ENCODE results near the gene SLC22A9. TPM values are rescaled to one million over a fixed set of nuclear protein-coding genes. Genes with fewer than 3 reads are reported as not detected.
"Not testable (repeated sequence)": the region's sequence is repeated elsewhere in the genome, so short reads cannot be mapped to it uniquely, and the experiment has no call there.

Gene SLC22A9
- total RNA-seq: not detected
- not detected for total RNA-seq (2013)

DNA sequence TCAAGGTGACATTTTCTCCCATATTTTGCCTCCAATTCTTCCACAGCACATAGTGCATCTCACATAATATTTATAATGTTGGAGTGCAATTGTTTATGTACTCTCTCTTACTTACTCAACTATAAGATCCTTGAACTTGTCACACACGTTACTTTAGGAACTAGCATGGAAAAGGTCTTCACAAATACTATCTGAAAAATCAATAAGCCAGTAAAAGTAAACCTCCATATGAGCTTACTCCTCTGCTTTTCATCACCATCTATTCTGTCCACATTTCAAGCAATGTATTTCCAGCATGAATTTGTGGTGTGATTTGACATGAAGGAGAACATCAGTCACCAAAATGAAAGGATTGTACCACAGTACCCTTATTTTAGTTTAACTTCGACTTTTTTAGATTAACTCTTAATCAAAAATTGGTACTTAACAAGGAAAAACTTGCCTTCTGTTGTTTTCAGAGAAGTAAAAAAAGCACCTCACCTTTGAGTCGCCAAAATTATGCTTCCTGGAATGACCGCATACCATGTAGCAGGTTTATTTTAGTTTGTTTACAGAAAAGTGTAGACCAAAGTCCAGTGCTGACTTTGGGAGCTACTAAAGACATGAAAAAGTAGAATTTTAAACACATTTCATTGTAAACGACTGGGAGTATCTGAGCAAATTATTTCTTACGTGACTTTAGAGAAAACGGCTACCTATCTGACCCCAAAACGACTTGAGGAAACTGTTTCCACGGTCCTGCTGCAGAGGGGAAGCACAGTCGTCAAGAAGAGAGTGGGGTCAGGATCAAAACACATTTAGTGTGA is at the start of gene SLC22A9:
Gene SLC22A9 (plus strand): TSS at position 621 of the 806 bp plus-strand sequence. CDS start 272 bp downstream, outside the sequence.
- DNase-seq: no peak
- Histone ChIP-seq H3K27me3 (ENCODE audit: control insufficient read depth, insufficient read depth, low read length) (no peaks in the 10 kb centered on the region), H3K4me1 (ENCODE audit: control insufficient read depth, insufficient read depth, low read length) (no peaks in the 10 kb centered on the region), H3K9me3 (ENCODE audit: control insufficient read depth, insufficient read depth, low read length) (no peaks in the 10 kb centered on the region), H3K4me3 (ENCODE audit: low read length) (no peak within 1 kb of the TSS), H3K27ac (ENCODE audit: low read length) (no peak within 1 kb of the TSS), H3K36me3 (ENCODE audit: control insufficient read depth, insufficient read depth, low read length) (no peaks in the 10 kb centered on the region)
- no peaks in the 10 kb centered on the region for H3K4me1 Mint-ChIP-seq
- intact Hi-C loops (cut with micrococcal nuclease): no loop called here
- WGBS (ENCODE audit: insufficient coverage): 76% methylated on average over 10 of the region's 10 CpGs
- no peak within 1 kb of the TSS for H3K4me3 Mint-ChIP-seq
- TF ChIP-seq CTCF (IDR thresholded peaks at IDR 0.05): no peak
- H3K9me3 Mint-ChIP-seq: peaks cover 0 to 2% of the 10 kb centered on the region in 2 donors
- peaks cover 10 to 47% of the 10 kb centered on the region in 2 donors for H3K27me3 Mint-ChIP-seq (ENCODE audit: low read depth in 2 of 2)
- H3K27ac Mint-ChIP-seq: no peak within 1 kb of the TSS
- no peak for ATAC-seq
- H3K36me3 Mint-ChIP-seq: no peaks in the 10 kb centered on the region

- Histone ChIP-seq H3K27me3 (ENCODE audit: control insufficient read depth, insufficient read depth, low read length) (no peaks in the 10 kb centered on the region), H3K36me3 (ENCODE audit: control insufficient read depth, insufficient read depth, low read length) (no peaks in the 10 kb centered on the region), H3K4me1 (ENCODE audit: control insufficient read depth, insufficient read depth, low read length) (no peaks in the 10 kb centered on the region), H3K27ac (ENCODE audit: low read length) (no peak overlapping the region), H3K4me3 (ENCODE audit: low read length) (no peak overlapping the region), H3K9me3 (ENCODE audit: control insufficient read depth, insufficient read depth, low read length) (no peaks in the 10 kb centered on the region)
- no peak for DNase-seq
- no peak for TF ChIP-seq CTCF (IDR thresholded peaks at IDR 0.05)
- no peak for ATAC-seq
- H3K27ac Mint-ChIP-seq: no peak overlapping the region
- H3K4me3 Mint-ChIP-seq: no peak overlapping the region
- peaks cover 6 to 13% of the 10 kb centered on the region in 2 donors for H3K9me3 Mint-ChIP-seq
- intact Hi-C loops (cut with micrococcal nuclease): no loop called here
- H3K4me1 Mint-ChIP-seq: no peaks in the 10 kb centered on the region
- peaks cover 0 to 9% of the 10 kb centered on the region in 2 donors for H3K27me3 Mint-ChIP-seq (ENCODE audit: low read depth in 2 of 2)
- no peaks in the 10 kb centered on the region for H3K36me3 Mint-ChIP-seq
Measured at GRCh38 chr11:63321723-63322122, 47.9 kb upstream of the SLC22A9 start.

DNA sequence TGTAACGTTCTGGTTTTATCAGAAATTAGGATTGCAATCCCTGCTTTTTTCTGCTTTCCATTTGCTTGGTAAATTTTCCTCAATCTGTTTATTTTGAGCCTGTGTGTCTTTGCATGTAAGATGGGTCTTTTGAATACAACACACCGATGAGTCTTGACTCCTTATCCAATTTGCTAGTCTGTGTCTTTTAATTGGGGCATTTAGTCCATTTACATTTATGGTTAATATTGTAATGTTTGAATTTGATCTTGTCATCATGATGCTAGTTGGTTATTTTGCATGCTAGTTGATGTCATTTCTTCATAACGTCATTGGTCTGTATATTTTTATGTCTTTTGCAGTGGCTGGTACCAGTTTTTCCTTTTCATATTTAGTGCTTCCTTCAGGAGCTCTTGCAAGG is 34.5 kb upstream of the SLC22A9 start:
- H3K27ac Mint-ChIP-seq; H3K27me3 ChIP-seq (ENCODE audit: control insufficient read depth, insufficient read depth, low read length); H3K4me3 Mint-ChIP-seq; H3K36me3 Mint-ChIP-seq; H3K4me3 ChIP-seq (ENCODE audit: low read length); ATAC-seq; H3K27ac ChIP-seq (ENCODE audit: low read length); H3K36me3 ChIP-seq (ENCODE audit: control insufficient read depth, insufficient read depth, low read length); H3K4me1 Mint-ChIP-seq; H3K9me3 ChIP-seq (ENCODE audit: control insufficient read depth, insufficient read depth, low read length); intact Hi-C loops (cut with micrococcal nuclease); H3K9me3 Mint-ChIP-seq; DNase-seq; H3K4me1 ChIP-seq (ENCODE audit: control insufficient read depth, insufficient read depth, low read length): not testable (repeated sequence)
- 92% methylated on average over 3 of the region's 3 CpGs for WGBS (ENCODE audit: insufficient coverage)
- peaks cover 15 to 42% of the 10 kb centered on the region in 2 donors for H3K27me3 Mint-ChIP-seq (ENCODE audit: low read depth in 2 of 2)

DNA sequence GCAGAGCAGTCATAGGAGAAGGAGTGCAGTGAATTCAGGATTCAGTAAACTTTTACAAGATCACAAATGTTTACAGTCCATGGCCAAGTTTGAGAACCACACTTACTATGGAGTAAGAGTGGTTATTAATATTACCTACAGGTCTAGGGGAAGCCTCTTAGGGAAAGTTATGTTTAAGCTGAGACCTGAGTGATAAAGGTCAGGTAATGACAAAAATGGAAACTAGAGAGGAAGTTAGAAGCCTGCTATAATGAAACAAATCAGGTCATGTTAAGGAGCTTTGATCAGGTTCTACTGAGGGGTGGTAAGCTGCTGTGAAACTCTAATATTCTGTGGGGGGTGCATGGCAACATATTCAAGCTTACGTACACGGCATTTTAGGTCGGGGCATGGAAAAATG is 32.5 kb upstream of the SLC22A9 start:
- Mint-ChIP-seq H3K27ac (no peak overlapping the region), H3K4me3 (no peak overlapping the region), H3K27me3 (ENCODE audit: low read depth in 2 of 2) (peaks cover 15 to 33% of the 10 kb centered on the region in 2 donors), H3K36me3 (no peaks in the 10 kb centered on the region), H3K9me3 (peaks cover 2 to 6% of the 10 kb centered on the region in 2 donors), H3K4me1 (no peaks in the 10 kb centered on the region)
- intact Hi-C loops (cut with micrococcal nuclease): no loop called here
- H3K27ac ChIP-seq (ENCODE audit: low read length): no peak overlapping the region
- no peak overlapping the region for H3K4me3 ChIP-seq (ENCODE audit: low read length)
- H3K36me3 ChIP-seq (ENCODE audit: control insufficient read depth, insufficient read depth, low read length): no peaks in the 10 kb centered on the region
- ATAC-seq: no peak
- TF ChIP-seq CTCF (IDR thresholded peaks at IDR 0.05): no peak
- no peaks in the 10 kb centered on the region for H3K27me3 ChIP-seq (ENCODE audit: control insufficient read depth, insufficient read depth, low read length)
- no peaks in the 10 kb centered on the region for H3K9me3 ChIP-seq (ENCODE audit: control insufficient read depth, insufficient read depth, low read length)
- no peaks in the 10 kb centered on the region for H3K4me1 ChIP-seq (ENCODE audit: control insufficient read depth, insufficient read depth, low read length)
- 98% methylated on average over 3 of the region's 3 CpGs for WGBS (ENCODE audit: insufficient coverage)
- no peak for DNase-seq
